WTC11 (cell line): ENCODE data around the gene ZNF107.

Experiments used
- ETV6 ChIP-seq: sonication (generic); formaldehyde crosslinking; IDR thresholded peaks from 2 replicates; pipeline ENCODE4 v1.8.1; 2022; ENCODE audit warnings: mild to moderate bottlenecking, missing genetic modification reagents
- IRF2 ChIP-seq: sonication (generic); formaldehyde crosslinking; IDR thresholded peaks from 2 replicates; pipeline ENCODE4 v1.8.0; 2022; ENCODE audit warnings: low read depth, missing genetic modification reagents, borderline replicate concordance
- MYBL2 ChIP-seq: sonication (generic); formaldehyde crosslinking; IDR thresholded peaks from 2 replicates; pipeline ENCODE4 v1.8.1; 2023; ENCODE audit warnings: mild to moderate bottlenecking, moderate library complexity, missing genetic modification reagents
- NFE2L1 ChIP-seq: sonication (generic); formaldehyde crosslinking; IDR thresholded peaks from 2 replicates; pipeline ENCODE4 v1.8.1; 2023; ENCODE audit warnings: missing genetic modification reagents
- TF ChIP-seq, protein P1 (sequence below): fragments of 200-600 bp; IDR thresholded peaks from 2 replicates; pipeline ENCODE4 v1.8.0; 2022; ENCODE audit warnings: antibody characterized with exemption
- TF ChIP-seq, protein P2 (sequence below): sonication (generic); formaldehyde crosslinking; IDR thresholded peaks from 2 replicates; pipeline ENCODE4 v1.8.1; 2022; ENCODE audit warnings: mild to moderate bottlenecking, moderate library complexity, missing genetic modification reagents

DNA sequence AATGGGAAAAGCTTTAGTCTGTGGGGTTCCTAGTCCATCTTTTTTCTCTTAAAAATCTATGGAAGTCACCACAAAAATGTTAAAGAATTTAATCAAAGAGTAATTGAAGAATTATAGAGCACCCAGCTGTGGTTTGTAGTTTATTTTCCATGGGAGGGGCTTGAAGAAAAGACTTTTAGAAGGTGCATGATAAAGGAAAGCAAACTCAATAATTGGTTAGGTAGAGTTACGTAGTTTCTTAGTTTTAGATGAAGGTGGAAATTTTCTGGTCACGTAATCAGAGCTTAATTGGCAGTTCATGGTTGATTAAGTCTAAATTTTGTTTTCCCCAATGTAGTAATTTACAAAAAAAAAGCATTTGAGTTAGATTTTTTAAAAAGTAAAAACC lies 724 bp downstream of the ZNF107 start:
- TF ChIP-seq, protein P1, sequence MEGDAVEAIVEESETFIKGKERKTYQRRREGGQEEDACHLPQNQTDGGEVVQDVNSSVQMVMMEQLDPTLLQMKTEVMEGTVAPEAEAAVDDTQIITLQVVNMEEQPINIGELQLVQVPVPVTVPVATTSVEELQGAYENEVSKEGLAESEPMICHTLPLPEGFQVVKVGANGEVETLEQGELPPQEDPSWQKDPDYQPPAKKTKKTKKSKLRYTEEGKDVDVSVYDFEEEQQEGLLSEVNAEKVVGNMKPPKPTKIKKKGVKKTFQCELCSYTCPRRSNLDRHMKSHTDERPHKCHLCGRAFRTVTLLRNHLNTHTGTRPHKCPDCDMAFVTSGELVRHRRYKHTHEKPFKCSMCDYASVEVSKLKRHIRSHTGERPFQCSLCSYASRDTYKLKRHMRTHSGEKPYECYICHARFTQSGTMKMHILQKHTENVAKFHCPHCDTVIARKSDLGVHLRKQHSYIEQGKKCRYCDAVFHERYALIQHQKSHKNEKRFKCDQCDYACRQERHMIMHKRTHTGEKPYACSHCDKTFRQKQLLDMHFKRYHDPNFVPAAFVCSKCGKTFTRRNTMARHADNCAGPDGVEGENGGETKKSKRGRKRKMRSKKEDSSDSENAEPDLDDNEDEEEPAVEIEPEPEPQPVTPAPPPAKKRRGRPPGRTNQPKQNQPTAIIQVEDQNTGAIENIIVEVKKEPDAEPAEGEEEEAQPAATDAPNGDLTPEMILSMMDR: no peak
- TF ChIP-seq ETV6 (CRISPR knock-in tag) (no peak), MYBL2 (CRISPR knock-in tag) (no peak), NFE2L1 (no peak), IRF2 (CRISPR knock-in tag) (no peak)
- TF ChIP-seq, protein P2, sequence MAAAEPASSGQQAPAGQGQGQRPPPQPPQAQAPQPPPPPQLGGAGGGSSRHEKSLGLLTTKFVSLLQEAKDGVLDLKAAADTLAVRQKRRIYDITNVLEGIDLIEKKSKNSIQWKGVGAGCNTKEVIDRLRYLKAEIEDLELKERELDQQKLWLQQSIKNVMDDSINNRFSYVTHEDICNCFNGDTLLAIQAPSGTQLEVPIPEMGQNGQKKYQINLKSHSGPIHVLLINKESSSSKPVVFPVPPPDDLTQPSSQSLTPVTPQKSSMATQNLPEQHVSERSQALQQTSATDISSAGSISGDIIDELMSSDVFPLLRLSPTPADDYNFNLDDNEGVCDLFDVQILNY (CRISPR knock-in tag): no peak
